Measurements from ENCODE around the gene SPAG17.

Gene SPAG17

GRCh38 chr1:118047650-118048224, 137.3 kb downstream of the SPAG17 start:
- TF ChIP-seq, protein P1, sequence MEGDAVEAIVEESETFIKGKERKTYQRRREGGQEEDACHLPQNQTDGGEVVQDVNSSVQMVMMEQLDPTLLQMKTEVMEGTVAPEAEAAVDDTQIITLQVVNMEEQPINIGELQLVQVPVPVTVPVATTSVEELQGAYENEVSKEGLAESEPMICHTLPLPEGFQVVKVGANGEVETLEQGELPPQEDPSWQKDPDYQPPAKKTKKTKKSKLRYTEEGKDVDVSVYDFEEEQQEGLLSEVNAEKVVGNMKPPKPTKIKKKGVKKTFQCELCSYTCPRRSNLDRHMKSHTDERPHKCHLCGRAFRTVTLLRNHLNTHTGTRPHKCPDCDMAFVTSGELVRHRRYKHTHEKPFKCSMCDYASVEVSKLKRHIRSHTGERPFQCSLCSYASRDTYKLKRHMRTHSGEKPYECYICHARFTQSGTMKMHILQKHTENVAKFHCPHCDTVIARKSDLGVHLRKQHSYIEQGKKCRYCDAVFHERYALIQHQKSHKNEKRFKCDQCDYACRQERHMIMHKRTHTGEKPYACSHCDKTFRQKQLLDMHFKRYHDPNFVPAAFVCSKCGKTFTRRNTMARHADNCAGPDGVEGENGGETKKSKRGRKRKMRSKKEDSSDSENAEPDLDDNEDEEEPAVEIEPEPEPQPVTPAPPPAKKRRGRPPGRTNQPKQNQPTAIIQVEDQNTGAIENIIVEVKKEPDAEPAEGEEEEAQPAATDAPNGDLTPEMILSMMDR (IDR thresholded peaks at IDR 0.05; ENCODE audit: extremely low read depth, missing control alignments), result no peak

GRCh38 chr1:118047006-118047649, 137.9 kb downstream of the SPAG17 start:
- TF ChIP-seq, protein P1 (IDR thresholded peaks at IDR 0.05; ENCODE audit: extremely low read depth, missing control alignments), result no peak
- DNase-seq (ENCODE audit: low spot score), result no peak

More at GRCh38 chr1:118047650-118048224, 137.3 kb downstream of the SPAG17 start:
- DNase-seq (ENCODE audit: low spot score), result no peak

GRCh38 chr1:118043624-118044023, 141.4 kb downstream of the SPAG17 start:
- TF ChIP-seq, protein P1 (IDR thresholded peaks at IDR 0.05; ENCODE audit: extremely low read depth, missing control alignments), result no peak
- no peak for DNase-seq (ENCODE audit: low spot score)

- DNase-seq (ENCODE audit: low spot score), result no peak
- TF ChIP-seq, protein P1 (IDR thresholded peaks at IDR 0.05; ENCODE audit: extremely low read depth, missing control alignments), result no peak
Observed at GRCh38 chr1:118042501-118042900, 142.5 kb downstream of the SPAG17 start.

- TF ChIP-seq, protein P1 (IDR thresholded peaks at IDR 0.05; ENCODE audit: extremely low read depth, missing control alignments), result no peak
- no peak for DNase-seq (ENCODE audit: low spot score)
Observed at GRCh38 chr1:118039170-118039569, 145.9 kb downstream of the SPAG17 start.

GRCh38 chr1:118032883-118033282, 152.1 kb downstream of the SPAG17 start:
- TF ChIP-seq, protein P1 (IDR thresholded peaks at IDR 0.05; ENCODE audit: extremely low read depth, missing control alignments), result no peak
- DNase-seq (ENCODE audit: low spot score), result no peak

DNA sequence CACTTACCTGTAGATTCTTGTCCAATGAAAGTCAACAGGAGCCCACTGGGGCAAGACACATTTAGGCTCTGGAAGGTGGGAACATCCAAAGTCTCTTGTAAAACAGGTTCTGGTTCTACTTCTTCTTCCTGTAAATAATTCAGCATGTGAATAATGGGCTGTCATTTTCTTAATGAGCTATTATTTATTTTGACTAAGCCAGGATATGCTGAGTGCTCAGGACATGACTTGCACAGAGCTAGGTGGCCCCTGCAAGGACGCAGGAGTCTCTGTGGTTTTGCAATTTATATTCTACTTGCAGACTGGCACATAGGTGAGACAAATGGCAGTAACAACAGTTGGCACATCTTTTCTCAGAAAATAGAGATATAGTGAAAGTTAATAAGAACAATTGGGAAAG, 156.8 kb downstream of the SPAG17 start:
- no peak for DNase-seq (ENCODE audit: low spot score)
- TF ChIP-seq, protein P1 (IDR thresholded peaks at IDR 0.05; ENCODE audit: extremely low read depth, missing control alignments), result no peak
